ENCODE measurements around the gene OR14A16.

OR14A16 gene

GRCh38 chr1:247824023-247824422 lies at the start of gene OR14A16:
Gene OR14A16, minus strand, starts transcription at chr1:247824119. Its CDS starts 8,390 bp downstream, at chr1:247815729.
- no peak for DNase-seq

GRCh38 chr1:247865416-247865815 lies 41.5 kb upstream of the OR14A16 start:
- no peak for DNase-seq

GRCh38 chr1:247864644-247865043 lies 40.7 kb upstream of the OR14A16 start:
- no peak for DNase-seq

GRCh38 chr1:247862756-247863155 lies 38.8 kb upstream of the OR14A16 start:
- DNase-seq: no peak

- no peak for DNase-seq
Observed at GRCh38 chr1:247857985-247858619, 34.2 kb upstream of the OR14A16 start.

- DNase-seq: no peak
Observed at GRCh38 chr1:247857069-247857984, 33.4 kb upstream of the OR14A16 start, which contains the start of gene TRIM58. Gene TRIM58, plus strand, starts transcription at chr1:247857187. Its CDS starts 60 bp downstream, at chr1:247857247.

- DNase-seq: no peak
Observed at GRCh38 chr1:247855911-247856310, 32.0 kb upstream of the OR14A16 start.

GRCh38 chr1:247854899-247855545 lies 31.1 kb upstream of the OR14A16 start:
- DNase-seq: no peak

GRCh38 chr1:247849616-247850015 lies 25.7 kb upstream of the OR14A16 start:
- no peak for DNase-seq

GRCh38 chr1:247848346-247848745 lies 24.4 kb upstream of the OR14A16 start:
- no peak for DNase-seq

- DNase-seq: no peak
Observed at GRCh38 chr1:247845693-247846017, 21.7 kb upstream of the OR14A16 start.

- DNase-seq: no peak
Observed at GRCh38 chr1:247845011-247845692, 21.2 kb upstream of the OR14A16 start.

GRCh38 chr1:247843411-247843810 lies 19.5 kb upstream of the OR14A16 start:
- DNase-seq: no peak

GRCh38 chr1:247841796-247842195 lies 17.9 kb upstream of the OR14A16 start, which contains the start of gene OR11L1:
Gene OR11L1, minus strand, starts transcription at chr1:247841896. Its CDS starts 0 bp downstream, at chr1:247841896.
- DNase-seq: no peak

GRCh38 chr1:247840818-247841217 lies 16.9 kb upstream of the OR14A16 start:
- DNase-seq: no peak

GRCh38 chr1:247833601-247834000 lies 9.7 kb upstream of the OR14A16 start:
- DNase-seq: no peak

GRCh38 chr1:247829656-247830055 lies 5.7 kb upstream of the OR14A16 start:
- no peak for DNase-seq

- no peak for DNase-seq
Observed at GRCh38 chr1:247825362-247825761, 1.4 kb upstream of the OR14A16 start.

- no peak for DNase-seq
Observed at GRCh38 chr1:247822060-247822459, 1.9 kb downstream of the OR14A16 start.

GRCh38 chr1:247812637-247813036 lies 11.3 kb downstream of the OR14A16 start:
- DNase-seq: no peak

GRCh38 chr1:247797518-247797917 lies 26.4 kb downstream of the OR14A16 start:
- DNase-seq: no peak

- DNase-seq: no peak
Observed at GRCh38 chr1:247769603-247770002, 54.3 kb downstream of the OR14A16 start.

Data from NCI-H1417 (cell line).